Adrenal gland (tissue), 12 donors: ENCODE measurements around the gene CAPN11. TPM values are rescaled to one million over a fixed set of nuclear protein-coding genes. Genes with fewer than 3 reads are reported as not detected.

Experiments
- DNase-seq, 7 donors: peaks; one replicate each; pipeline ENCODE4 v3.0.0-alpha.2; 2019 to 2020
- H3K27ac ChIP-seq, 5 donors: fragments of 200-600 bp; sonication (generic) in 4 of 5; 1 replicate in 3 of 5; 2 replicates in 2 of 5; pipeline versions ENCODE4 v1.5.1 to v1.8.0; 2016 to 2020; ENCODE audit warnings: mild to moderate bottlenecking in 1 of 5
- H3K27me3 ChIP-seq: fragments of 200-600 bp; 2 replicates; pipeline ENCODE4 v1.8.0; 2021
- H3K36me3 ChIP-seq, 2 donors: fragments of 200-600 bp; replicated peaks in 1 of 2; 1 replicate in 1 of 2; 2 replicates in 1 of 2; pipeline versions ENCODE4 v1.5.1 to v1.8.0; 2018 to 2022
- H3K4me1 ChIP-seq, 2 donors: fragments of 200-600 bp; replicated peaks in 1 of 2; 1 replicate in 1 of 2; 2 replicates in 1 of 2; pipeline versions ENCODE4 v1.5.1 to v1.8.0; 2018 to 2021
- H3K4me3 ChIP-seq, 4 donors: fragments of 200-600 bp; sonication (generic) in 3 of 4; one replicate each; pipeline ENCODE4 v1.5.1; 2016 to 2018
- H3K9me3 ChIP-seq, 3 donors: fragments of 200-600 bp; sonication (generic) in 1 of 3; replicated peaks in 1 of 3; 1 replicate in 2 of 3; 2 replicates in 1 of 3; pipeline versions ENCODE4 v1.5.1 to v1.8.0; 2016 to 2021
- POLR2A ChIP-seq, 2 donors: fragments of 450-650 bp; IDR thresholded peaks; one replicate each; pipeline ENCODE4 v1.6.1; 2017; ENCODE audit warnings: antibody characterized with exemption in 2 of 2, mild to moderate bottlenecking in 2 of 2, moderate library complexity in 1 of 2
- WGBS, 4 donors: extraction: QIAGEN DNeasy Blood & Tissue Kit in 2 of 4; methylation state at CpG; one replicate each; pipeline versions ENCODE4 v1.1.5 to v1.1.7; 2013 to 2017; 5-methylcytosine and 5-hydroxymethylcytosine counted together
- intact Hi-C, 2 donors: fragments of 100-400 bp; cut with DNase I; formaldehyde crosslinking; loops; one replicate each; pipeline versions ENCODE4 v1.14.1 to v1.15.0; 2022 to 2023
- polyA plus RNA-seq, 3 donors: library from polyadenylated mRNA; stranded (reverse); fragments of 200-250 nt in 2 of 3; fragments of 350-450 nt in 1 of 3; fragmentation: Illumina TruSeq in 1 of 3; extraction: RNeasy Lipid Tissue Mini Kit (QIAGEN cat#74804) in 1 of 3; gene quantifications; one replicate each; pipeline ENCODE4 v1.2.3, GENCODE V29; 2013 to 2014
- total RNA-seq, 9 donors: library from RNA; depleted of rRNA in 4 of 9; stranded (reverse); fragments of >200 nt in 4 of 9; fragments of 120-200 nt in 1 of 9; fragmentation: NEBNext Ultra II Directional in 1 of 9; extraction: Animal tissue kit (Norgen Biotek cat#: 25700) in 1 of 9; gene quantifications; one replicate each; pipeline versions ENCODE4 v1.1.0 to v1.2.4, GENCODE V29; 2013 to 2023
- TF ChIP-seq, protein P1 (sequence below), 6 experiments: fragments of 450-650 bp in 4 of 6; fragments of 200-600 bp in 2 of 6; sonication (generic) in 1 of 6; IDR thresholded peaks; 1 replicate in 5 of 6; 2 replicates in 1 of 6; pipeline versions ENCODE4 v1.5.1 to v1.8.0; 2016 to 2021; ENCODE audit warnings: antibody characterized with exemption in 6 of 6, mild to moderate bottlenecking in 2 of 6, moderate library complexity in 1 of 6
- donor health status: healthy with polysubstance abuse.
- donor health status: Bipolar disorder and iron deficiency.
- donor health status: DM: yes; HTN: yes; CAD: no.
- donor health status: DM: no; HTN: no; CAD: no.
- donor health status: DM: no; HTN: no; CAD: no.
- donor health status: DM: yes; HTN: yes; CAD: no.

Gene CAPN11
- total and polyA plus RNA-seq, 12 donors: 0.14 to 2.4 (median 0.98) TPM; not detected in 2

GRCh38 chr6:44172731-44173500 lies 14.3 kb downstream of the CAPN11 start:
- WGBS, 4 donors: 21 to 26% (median 24%) methylated on average over 13 to 15 of the region's 15 CpGs
- H3K4me3 ChIP-seq: no peak overlapping the region
- H3K9me3 ChIP-seq: no peaks in the 10 kb centered on the region
- TF ChIP-seq, protein P1, sequence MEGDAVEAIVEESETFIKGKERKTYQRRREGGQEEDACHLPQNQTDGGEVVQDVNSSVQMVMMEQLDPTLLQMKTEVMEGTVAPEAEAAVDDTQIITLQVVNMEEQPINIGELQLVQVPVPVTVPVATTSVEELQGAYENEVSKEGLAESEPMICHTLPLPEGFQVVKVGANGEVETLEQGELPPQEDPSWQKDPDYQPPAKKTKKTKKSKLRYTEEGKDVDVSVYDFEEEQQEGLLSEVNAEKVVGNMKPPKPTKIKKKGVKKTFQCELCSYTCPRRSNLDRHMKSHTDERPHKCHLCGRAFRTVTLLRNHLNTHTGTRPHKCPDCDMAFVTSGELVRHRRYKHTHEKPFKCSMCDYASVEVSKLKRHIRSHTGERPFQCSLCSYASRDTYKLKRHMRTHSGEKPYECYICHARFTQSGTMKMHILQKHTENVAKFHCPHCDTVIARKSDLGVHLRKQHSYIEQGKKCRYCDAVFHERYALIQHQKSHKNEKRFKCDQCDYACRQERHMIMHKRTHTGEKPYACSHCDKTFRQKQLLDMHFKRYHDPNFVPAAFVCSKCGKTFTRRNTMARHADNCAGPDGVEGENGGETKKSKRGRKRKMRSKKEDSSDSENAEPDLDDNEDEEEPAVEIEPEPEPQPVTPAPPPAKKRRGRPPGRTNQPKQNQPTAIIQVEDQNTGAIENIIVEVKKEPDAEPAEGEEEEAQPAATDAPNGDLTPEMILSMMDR (IDR thresholded peaks at IDR 0.05): peak; percentile 80 to 96 (median 94)
- TF ChIP-seq POLR2A (IDR thresholded peaks at IDR 0.05): no peak
- intact Hi-C loops: loop anchor here (2.0 to 10.0 kb wide), 3 partner anchors 59 to 162 kb away; no protein-coding TSS in a partner anchor
- no peaks in the 10 kb centered on the region for H3K36me3 ChIP-seq
- peak; percentile 81 to 96 (median 90) for DNase-seq
- H3K27ac ChIP-seq: no peak overlapping the region
- H3K4me1 ChIP-seq: peaks cover 0 to 5% of the 10 kb centered on the region in 2 donors
- H3K27me3 ChIP-seq: no peaks in the 10 kb centered on the region

DNA sequence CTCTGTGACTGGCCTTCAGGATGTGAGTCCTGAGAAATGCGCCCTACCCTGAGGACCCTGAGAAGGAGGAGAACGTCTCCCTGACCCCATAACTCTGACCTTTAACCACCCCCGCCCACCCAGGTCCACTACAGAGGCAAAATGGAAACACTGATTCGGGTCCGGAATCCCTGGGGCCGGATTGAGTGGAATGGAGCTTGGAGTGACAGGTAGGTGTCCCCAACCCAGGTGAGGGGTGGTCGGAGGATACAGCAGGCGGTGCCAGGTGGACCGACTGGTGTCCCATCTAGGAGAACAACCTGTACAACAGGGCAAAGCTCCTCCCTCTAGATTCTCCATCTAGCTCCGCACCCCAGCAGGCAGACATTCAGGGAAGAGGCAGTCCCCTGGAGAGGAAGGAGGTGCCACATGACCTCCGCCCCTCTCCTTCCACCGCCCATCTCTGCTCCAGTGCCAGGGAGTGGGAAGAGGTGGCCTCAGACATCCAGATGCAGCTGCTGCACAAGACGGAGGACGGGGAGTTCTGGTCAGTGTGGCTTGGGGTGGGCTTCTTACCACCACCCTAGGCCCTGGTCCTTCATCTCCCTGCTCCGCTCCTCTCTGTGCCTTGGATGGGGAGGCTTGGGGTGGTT lies 17.6 kb downstream of the CAPN11 start:
- 71 to 84% (median 78%) methylated on average over 4 to 15 of the region's 15 CpGs for WGBS, 4 donors
- H3K27ac ChIP-seq: peak overlapping the region in 1 of 5 donors; percentile 8
- H3K27me3 ChIP-seq: no peaks in the 10 kb centered on the region
- no peak for TF ChIP-seq POLR2A (IDR thresholded peaks at IDR 0.05)
- TF ChIP-seq, protein P1 (IDR thresholded peaks at IDR 0.05): no peak
- no peak for DNase-seq
- peaks cover 0 to 15% of the 10 kb centered on the region in 2 donors for H3K4me1 ChIP-seq
- H3K36me3 ChIP-seq: no peaks in the 10 kb centered on the region
- H3K9me3 ChIP-seq: no peaks in the 10 kb centered on the region
- intact Hi-C loops: loop anchor here in 1 of 2 donors (5.0 to 10.0 kb wide), 2 partner anchors 41 to 159 kb away; partner anchors contain the start of gene MYMX
- no peak overlapping the region for H3K4me3 ChIP-seq

- intact Hi-C loops: loop anchor here in 1 of 2 donors (5.0 to 10.0 kb wide), 2 partner anchors 40 to 158 kb away; partner anchors contain the start of gene MYMX
- TF ChIP-seq, protein P1 (IDR thresholded peaks at IDR 0.05): no peak
- TF ChIP-seq POLR2A (IDR thresholded peaks at IDR 0.05): no peak
- Histone ChIP-seq H3K9me3 (no peaks in the 10 kb centered on the region), H3K27ac (peak overlapping the region in 1 of 5 donors; percentile 8), H3K36me3 (no peaks in the 10 kb centered on the region), H3K27me3 (no peaks in the 10 kb centered on the region), H3K4me1 (peaks cover 0 to 15% of the 10 kb centered on the region in 2 donors), H3K4me3 (no peak overlapping the region)
- no peak for DNase-seq
- 68 to 78% (median 74%) methylated on average over 24 of the region's 24 CpGs for WGBS, 4 donors
Observed at GRCh38 chr6:44176762-44177509, 18.3 kb downstream of the CAPN11 start.
